ENCODE results near the gene MROH8. TPM values are rescaled to one million over a fixed set of nuclear protein-coding genes. Genes with fewer than 3 reads are reported as not detected.

Gene MROH8
- total and polyA plus RNA-seq, 2 donors from 2014 or later: 2.4 to 4.4 TPM

- Histone ChIP-seq H3K27me3 (ENCODE audit: control insufficient read depth, insufficient read depth, low read length) (no peaks in the 10 kb centered on the region), H3K36me3 (ENCODE audit: control insufficient read depth in 2 of 3, insufficient read depth in 3 of 3, low read length in 3 of 3) (peaks cover 16 to 73% (median 57%) of the 10 kb centered on the region in 3 donors), H3K4me3 (ENCODE audit: low read length in 3 of 3) (no peak overlapping the region), H3K4me1 (ENCODE audit: control insufficient read depth in 2 of 3, insufficient read depth in 2 of 3, low read depth in 1 of 3, low read length in 3 of 3) (peaks cover 0 to 10% (median 7%) of the 10 kb centered on the region in 3 donors), H3K9me3 (ENCODE audit: control insufficient read depth in 2 of 3, insufficient read depth in 1 of 3, low read length in 3 of 3) (no peaks in the 10 kb centered on the region), H3K9ac (ENCODE audit: low read length in 3 of 3) (no peak overlapping the region), H3K27ac (ENCODE audit: low read depth in 2 of 2, low read length in 2 of 2) (no peak overlapping the region)
- intact Hi-C loops (cut with DNase I): no loop called here
- DNase-seq: peak in 2 of 5 donors; percentile 9 to 88
- FAIRE-seq: no peak
- no peak for TF ChIP-seq CTCF (IDR thresholded peaks at IDR 0.05; ENCODE audit: borderline replicate concordance, extremely low read depth, insufficient read depth)
Measured at GRCh38 chr20:37226889-37227288, 47.5 kb upstream of the MROH8 start.

- Histone ChIP-seq H3K27me3 (ENCODE audit: control insufficient read depth, insufficient read depth, low read length) (no peaks in the 10 kb centered on the region), H3K9me3 (ENCODE audit: control insufficient read depth in 2 of 3, insufficient read depth in 1 of 3, low read length in 3 of 3) (no peaks in the 10 kb centered on the region), H3K36me3 (ENCODE audit: control insufficient read depth in 2 of 3, insufficient read depth in 3 of 3, low read length in 3 of 3) (peaks cover 9 to 56% (median 46%) of the 10 kb centered on the region in 3 donors), H3K27ac (ENCODE audit: low read depth in 2 of 2, low read length in 2 of 2) (no peak overlapping the region), H3K4me3 (ENCODE audit: low read length in 3 of 3) (no peak overlapping the region), H3K9ac (ENCODE audit: low read length in 3 of 3) (no peak overlapping the region), H3K4me1 (ENCODE audit: control insufficient read depth in 2 of 3, insufficient read depth in 2 of 3, low read depth in 1 of 3, low read length in 3 of 3) (peaks cover 0 to 10% (median 7%) of the 10 kb centered on the region in 3 donors)
- intact Hi-C loops (cut with DNase I): no loop called here
- FAIRE-seq: no peak
- TF ChIP-seq CTCF (IDR thresholded peaks at IDR 0.05; ENCODE audit: borderline replicate concordance, extremely low read depth, insufficient read depth): no peak
- DNase-seq: no peak
Measured at GRCh38 chr20:37225146-37225545, 45.8 kb upstream of the MROH8 start.

GRCh38 chr20:37223053-37223452 is 43.7 kb upstream of the MROH8 start:
- Histone ChIP-seq H3K27ac (ENCODE audit: low read depth in 2 of 2, low read length in 2 of 2) (no peak overlapping the region), H3K9ac (ENCODE audit: low read length in 3 of 3) (no peak overlapping the region), H3K4me3 (ENCODE audit: low read length in 3 of 3) (no peak overlapping the region), H3K4me1 (ENCODE audit: control insufficient read depth in 2 of 3, insufficient read depth in 2 of 3, low read depth in 1 of 3, low read length in 3 of 3) (peaks cover 0 to 10% (median 7%) of the 10 kb centered on the region in 3 donors), H3K9me3 (ENCODE audit: control insufficient read depth in 2 of 3, insufficient read depth in 1 of 3, low read length in 3 of 3) (no peaks in the 10 kb centered on the region), H3K36me3 (ENCODE audit: control insufficient read depth in 2 of 3, insufficient read depth in 3 of 3, low read length in 3 of 3) (peaks cover 6 to 42% (median 35%) of the 10 kb centered on the region in 3 donors), H3K27me3 (ENCODE audit: control insufficient read depth, insufficient read depth, low read length) (no peaks in the 10 kb centered on the region)
- no peak for TF ChIP-seq CTCF (IDR thresholded peaks at IDR 0.05; ENCODE audit: borderline replicate concordance, extremely low read depth, insufficient read depth)
- DNase-seq: no peak
- intact Hi-C loops (cut with DNase I): no loop called here
- FAIRE-seq: no peak

GRCh38 chr20:37222086-37222485 is 42.7 kb upstream of the MROH8 start:
- H3K4me1 ChIP-seq (ENCODE audit: control insufficient read depth in 2 of 3, insufficient read depth in 2 of 3, low read depth in 1 of 3, low read length in 3 of 3): peaks cover 0 to 2% (median under 1%) of the 10 kb centered on the region in 3 donors
- H3K9ac ChIP-seq (ENCODE audit: low read length in 3 of 3): no peak overlapping the region
- H3K4me3 ChIP-seq (ENCODE audit: low read length in 3 of 3): no peak overlapping the region
- no peak for DNase-seq
- no peaks in the 10 kb centered on the region for H3K27me3 ChIP-seq (ENCODE audit: control insufficient read depth, insufficient read depth, low read length)
- H3K36me3 ChIP-seq (ENCODE audit: control insufficient read depth in 2 of 3, insufficient read depth in 3 of 3, low read length in 3 of 3): peaks cover 6 to 42% (median 33%) of the 10 kb centered on the region in 3 donors
- H3K27ac ChIP-seq (ENCODE audit: low read depth in 2 of 2, low read length in 2 of 2): no peak overlapping the region
- intact Hi-C loops (cut with DNase I): no loop called here
- TF ChIP-seq CTCF (IDR thresholded peaks at IDR 0.05; ENCODE audit: borderline replicate concordance, extremely low read depth, insufficient read depth): no peak
- FAIRE-seq: no peak
- no peaks in the 10 kb centered on the region for H3K9me3 ChIP-seq (ENCODE audit: control insufficient read depth in 2 of 3, insufficient read depth in 1 of 3, low read length in 3 of 3)

Data from kidney (tissue), 14 donors.